Activated B cell treated with CpG ODN at 0.5 μM for 24 hours (primary cell): ENCODE measurements around the gene HPSE2. TPM values are rescaled to one million over a fixed set of nuclear protein-coding genes. Genes with fewer than 3 reads are reported as not detected.

Source experiments
- ATAC-seq: fragments of 200-7000 bp; cut with Tn5 transposase; one replicate; pipeline ENCODE4 v1.10.0; 2021; ENCODE audit warnings: low read depth, mild to moderate bottlenecking, moderate library complexity
- CTCF ChIA-PET: fragments of 350-600 bp; sonication (Branson Sonifier 250); formaldehyde crosslinking; loops from one replicate; lab custom pipeline; 2021; ENCODE audit warnings: antibody characterized with exemption; lab: Charles Lee
- POLR2A ChIA-PET: fragments of 350-600 bp; sonication (Branson Sonifier 250); formaldehyde crosslinking; loops from one replicate; lab custom pipeline; 2021; ENCODE audit warnings: antibody characterized with exemption; lab: Charles Lee
- DNase-seq: peaks from one replicate; pipeline ENCODE4 v3.0.0; 2022
- H3K27ac Mint-ChIP-seq: one replicate; pipeline ENCODE4 v1.8.0; 2020; ENCODE audit warnings: mixed read lengths
- H3K27me3 Mint-ChIP-seq: one replicate; pipeline ENCODE4 v1.8.0; 2021; ENCODE audit warnings: mixed read lengths
- H3K36me3 Mint-ChIP-seq: one replicate; pipeline ENCODE4 v1.8.0; 2021; ENCODE audit warnings: low read depth, mixed read lengths
- H3K4me1 Mint-ChIP-seq: one replicate; pipeline ENCODE4 v1.8.0; 2021; ENCODE audit warnings: mixed read lengths
- H3K4me3 Mint-ChIP-seq: one replicate; pipeline ENCODE4 v1.8.0; 2020; ENCODE audit warnings: mild to moderate bottlenecking, mixed read lengths
- H3K9me3 Mint-ChIP-seq: one replicate; pipeline ENCODE4 v1.8.0; 2020; ENCODE audit warnings: mixed read lengths
- CTCF ChIP-seq: fragments of 200-600 bp; IDR thresholded peaks from one replicate; pipeline ENCODE4 v1.8.0; 2022; ENCODE audit warnings: antibody characterized with exemption, mild to moderate bottlenecking
- intact Hi-C: fragments of 100-400 bp; cut with micrococcal nuclease; formaldehyde crosslinking; loops from one replicate; pipeline ENCODE4 v1.15.1; 2024
- total RNA-seq: library from RNA; stranded (reverse); gene quantifications from 2 replicates; pipeline ENCODE4 v1.2.3, GENCODE V29; 2022

HPSE2 gene
- total RNA-seq, 1 donor from 2014 or later = not detected

GRCh38 chr10:98924526-98924925 lies 311.1 kb downstream of the HPSE2 start:
- no peaks in the 10 kb centered on the region for H3K36me3 Mint-ChIP-seq

GRCh38 chr10:98921316-98921715 lies 314.3 kb downstream of the HPSE2 start:
- intact Hi-C loops = no loop called here
- H3K27ac Mint-ChIP-seq = no peak overlapping the region
- no peaks in the 10 kb centered on the region for H3K9me3 Mint-ChIP-seq
- TF ChIP-seq CTCF = no peak
- DNase-seq (no peak), ATAC-seq (no peak)
- CTCF ChIA-PET = no interaction called here
- H3K4me3 Mint-ChIP-seq = no peak overlapping the region
- no peaks in the 10 kb centered on the region for H3K4me1 Mint-ChIP-seq
- POLR2A ChIA-PET = no interaction called here
- no peaks in the 10 kb centered on the region for H3K36me3 Mint-ChIP-seq
- H3K27me3 Mint-ChIP-seq = no peaks in the 10 kb centered on the region

More at GRCh38 chr10:98924526-98924925, 311.1 kb downstream of the HPSE2 start:
- no peak for TF ChIP-seq CTCF
- H3K27ac Mint-ChIP-seq = no peak overlapping the region
- DNase-seq = no peak
- no peaks in the 10 kb centered on the region for H3K4me1 Mint-ChIP-seq
- no peak for ATAC-seq
- ChIA-PET CTCF (no interaction called here), POLR2A (no interaction called here)
- no peak overlapping the region for H3K4me3 Mint-ChIP-seq
- H3K9me3 Mint-ChIP-seq = no peaks in the 10 kb centered on the region
- no peaks in the 10 kb centered on the region for H3K27me3 Mint-ChIP-seq
- intact Hi-C loops = no loop called here

- CTCF ChIA-PET = no interaction called here
- Mint-ChIP-seq H3K27ac (no peak overlapping the region), H3K36me3 (no peaks in the 10 kb centered on the region), H3K4me3 (no peak overlapping the region), H3K4me1 (no peaks in the 10 kb centered on the region), H3K9me3 (no peaks in the 10 kb centered on the region), H3K27me3 (no peaks in the 10 kb centered on the region)
- POLR2A ChIA-PET = no interaction called here
- no peak for ATAC-seq
- intact Hi-C loops = no loop called here
- DNase-seq = no peak
- TF ChIP-seq CTCF = no peak
Measured at GRCh38 chr10:98920807-98921206, 314.8 kb downstream of the HPSE2 start.

- Mint-ChIP-seq H3K4me3 (no peak overlapping the region), H3K27me3 (no peaks in the 10 kb centered on the region), H3K9me3 (no peaks in the 10 kb centered on the region), H3K36me3 (no peaks in the 10 kb centered on the region), H3K4me1 (no peaks in the 10 kb centered on the region), H3K27ac (no peak overlapping the region)
- DNase-seq (no peak), ATAC-seq (no peak)
- ChIA-PET CTCF (no interaction called here), POLR2A (no interaction called here)
- intact Hi-C loops = no loop called here
- TF ChIP-seq CTCF = no peak
Measured at GRCh38 chr10:98920360-98920759, 315.3 kb downstream of the HPSE2 start.

- CTCF ChIA-PET = no interaction called here
- ATAC-seq (no peak), DNase-seq (no peak)
- Mint-ChIP-seq H3K36me3 (no peaks in the 10 kb centered on the region), H3K27ac (no peak overlapping the region), H3K27me3 (no peaks in the 10 kb centered on the region), H3K9me3 (no peaks in the 10 kb centered on the region), H3K4me3 (no peak overlapping the region), H3K4me1 (no peaks in the 10 kb centered on the region)
- TF ChIP-seq CTCF = no peak
- intact Hi-C loops = no loop called here
- POLR2A ChIA-PET = no interaction called here
Measured at GRCh38 chr10:98919899-98920298, 315.8 kb downstream of the HPSE2 start.
